Measurements from ENCODE around the gene TREX2. TPM values are rescaled to one million over a fixed set of nuclear protein-coding genes. Genes with fewer than 3 reads are reported as not detected.

Gene TREX2
- total RNA-seq, 1 donor from 2014 or later: 0.80 TPM

DNA sequence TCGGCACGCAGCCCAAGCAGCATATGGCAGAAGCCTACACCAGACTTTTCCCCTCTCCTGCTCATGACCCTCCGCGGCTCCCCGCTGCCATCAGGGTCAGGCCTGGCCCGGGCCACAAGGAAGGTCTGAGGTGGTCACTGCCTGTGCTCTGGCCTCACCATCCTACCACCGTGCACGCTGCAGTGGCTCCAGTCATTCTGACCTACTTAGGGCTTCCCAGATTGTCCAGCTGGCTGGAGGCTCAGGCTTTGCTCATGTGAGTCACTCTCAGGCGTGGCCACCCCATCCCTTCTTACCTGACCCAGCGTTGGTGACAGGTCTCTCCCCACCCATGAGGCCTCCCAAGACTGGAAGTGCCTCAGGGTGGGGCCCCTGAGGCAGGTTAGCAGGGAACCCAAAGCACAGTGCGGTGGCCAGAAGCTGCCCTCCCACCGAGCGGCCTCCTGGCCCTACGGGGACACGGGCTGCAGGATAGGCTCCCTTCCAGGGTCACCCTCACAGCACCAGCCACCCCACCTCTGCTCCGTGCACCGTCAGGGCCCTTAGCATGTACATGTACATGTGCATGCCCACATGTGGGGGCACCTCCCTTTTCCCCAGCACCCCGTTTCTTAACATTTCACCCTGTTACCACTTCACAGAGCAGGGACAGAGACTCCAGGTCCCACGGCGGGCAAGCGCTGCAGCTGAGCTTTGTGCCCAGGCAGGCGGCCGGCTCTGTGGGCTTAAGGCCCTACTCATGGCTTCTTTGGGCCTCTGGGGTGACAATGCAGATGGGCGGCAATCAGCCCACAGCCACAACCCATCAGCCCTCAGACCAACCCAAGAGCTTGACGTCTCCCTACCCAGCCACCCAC is 2.2 kb downstream of the TREX2 start:
- ATAC-seq (no peak), DNase-seq (no peak)
- no peaks in the 10 kb centered on the region for H3K9me3 ChIP-seq
- H3K4me3 ChIP-seq: no peak overlapping the region
- no peaks in the 10 kb centered on the region for H3K4me1 ChIP-seq
- TF ChIP-seq, protein P1, sequence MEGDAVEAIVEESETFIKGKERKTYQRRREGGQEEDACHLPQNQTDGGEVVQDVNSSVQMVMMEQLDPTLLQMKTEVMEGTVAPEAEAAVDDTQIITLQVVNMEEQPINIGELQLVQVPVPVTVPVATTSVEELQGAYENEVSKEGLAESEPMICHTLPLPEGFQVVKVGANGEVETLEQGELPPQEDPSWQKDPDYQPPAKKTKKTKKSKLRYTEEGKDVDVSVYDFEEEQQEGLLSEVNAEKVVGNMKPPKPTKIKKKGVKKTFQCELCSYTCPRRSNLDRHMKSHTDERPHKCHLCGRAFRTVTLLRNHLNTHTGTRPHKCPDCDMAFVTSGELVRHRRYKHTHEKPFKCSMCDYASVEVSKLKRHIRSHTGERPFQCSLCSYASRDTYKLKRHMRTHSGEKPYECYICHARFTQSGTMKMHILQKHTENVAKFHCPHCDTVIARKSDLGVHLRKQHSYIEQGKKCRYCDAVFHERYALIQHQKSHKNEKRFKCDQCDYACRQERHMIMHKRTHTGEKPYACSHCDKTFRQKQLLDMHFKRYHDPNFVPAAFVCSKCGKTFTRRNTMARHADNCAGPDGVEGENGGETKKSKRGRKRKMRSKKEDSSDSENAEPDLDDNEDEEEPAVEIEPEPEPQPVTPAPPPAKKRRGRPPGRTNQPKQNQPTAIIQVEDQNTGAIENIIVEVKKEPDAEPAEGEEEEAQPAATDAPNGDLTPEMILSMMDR (IDR thresholded peaks at IDR 0.05): no peak
- no peaks in the 10 kb centered on the region for H3K27me3 ChIP-seq (ENCODE audit: low read depth)
- intact Hi-C loops (cut with DNase I): no loop called here
- peaks cover 7% of the 10 kb centered on the region for H3K36me3 ChIP-seq
- no peak overlapping the region for H3K27ac ChIP-seq

DNA sequence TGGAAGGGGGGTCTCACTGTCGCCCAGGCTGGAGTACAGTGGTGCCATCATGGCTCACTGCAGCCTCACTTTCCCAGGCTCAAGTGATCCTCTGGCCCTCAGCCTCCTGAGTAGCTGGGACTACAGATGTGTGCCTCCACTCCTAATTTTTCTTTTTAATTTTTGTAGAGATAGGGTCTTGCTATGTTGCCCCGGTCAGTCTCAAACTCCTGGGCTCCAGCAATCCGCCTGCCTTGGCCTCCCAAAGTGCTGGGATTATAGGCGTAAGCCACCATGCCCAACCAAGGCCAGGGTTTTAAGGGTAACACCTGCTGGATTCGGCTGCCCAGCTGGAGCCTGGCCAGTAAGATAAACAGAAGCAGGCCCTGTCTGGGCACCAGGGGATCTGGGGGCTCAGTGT is 3.4 kb downstream of the TREX2 start:
- intact Hi-C loops (cut with DNase I): no loop called here
- no peaks in the 10 kb centered on the region for H3K9me3 ChIP-seq
- H3K4me3 ChIP-seq: no peak overlapping the region
- peaks cover 4% of the 10 kb centered on the region for H3K36me3 ChIP-seq
- no peak for ATAC-seq
- TF ChIP-seq, protein P1 (IDR thresholded peaks at IDR 0.05): no peak
- no peak overlapping the region for H3K27ac ChIP-seq
- H3K27me3 ChIP-seq (ENCODE audit: low read depth): no peaks in the 10 kb centered on the region
- DNase-seq: no peak
- no peaks in the 10 kb centered on the region for H3K4me1 ChIP-seq

DNA sequence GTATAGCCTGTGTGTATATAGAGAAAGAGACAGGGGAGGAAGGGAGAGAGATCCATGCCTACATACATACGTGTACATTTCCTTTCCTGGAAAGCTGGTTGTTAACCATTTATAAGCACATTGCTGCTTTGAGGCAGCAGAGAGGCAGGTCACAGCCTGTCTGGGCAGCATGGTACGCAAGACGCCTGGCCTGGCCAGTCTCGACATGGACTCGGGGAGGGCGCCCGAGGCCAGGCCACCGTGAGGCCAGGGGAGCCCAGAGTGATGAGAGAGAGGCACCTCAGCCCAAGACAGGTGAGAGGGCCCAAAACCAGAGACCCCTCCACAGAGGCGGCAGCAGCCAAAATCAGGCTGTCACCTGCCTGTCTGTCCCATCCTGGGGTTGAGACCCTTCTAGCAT is 3.9 kb downstream of the TREX2 start:
- TF ChIP-seq, protein P1 (IDR thresholded peaks at IDR 0.05): no peak
- no peak overlapping the region for H3K27ac ChIP-seq
- no peak for DNase-seq
- no peaks in the 10 kb centered on the region for H3K27me3 ChIP-seq (ENCODE audit: low read depth)
- H3K4me3 ChIP-seq: no peak overlapping the region
- intact Hi-C loops (cut with DNase I): no loop called here
- H3K36me3 ChIP-seq: no peaks in the 10 kb centered on the region
- H3K4me1 ChIP-seq: no peaks in the 10 kb centered on the region
- ATAC-seq: no peak
- no peaks in the 10 kb centered on the region for H3K9me3 ChIP-seq

DNA sequence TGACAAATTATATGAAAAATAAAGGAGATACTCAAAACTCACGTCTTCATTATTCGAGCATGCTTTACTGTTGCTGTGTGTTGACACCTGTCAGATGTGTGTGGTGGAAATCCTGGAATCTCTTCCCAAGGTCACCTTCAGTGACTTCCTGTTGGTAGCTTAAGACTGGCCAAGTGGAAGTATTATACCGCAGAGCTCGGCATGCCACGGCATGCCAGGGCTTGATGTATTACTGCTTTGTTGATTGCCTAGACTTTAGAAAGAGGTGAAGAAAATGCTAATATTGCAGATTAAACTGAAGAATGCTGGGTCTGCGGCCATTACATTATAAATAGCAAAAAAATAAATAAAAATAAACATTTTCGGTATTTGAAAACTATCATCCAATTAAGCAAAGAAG is 4.6 kb downstream of the TREX2 start:
- H3K4me3 ChIP-seq: no peak overlapping the region
- H3K36me3 ChIP-seq: no peaks in the 10 kb centered on the region
- DNase-seq (no peak), ATAC-seq (no peak)
- intact Hi-C loops (cut with DNase I): no loop called here
- H3K4me1 ChIP-seq: no peaks in the 10 kb centered on the region
- H3K27ac ChIP-seq: no peak overlapping the region
- H3K27me3 ChIP-seq (ENCODE audit: low read depth): no peaks in the 10 kb centered on the region
- TF ChIP-seq, protein P1 (IDR thresholded peaks at IDR 0.05): no peak
- no peaks in the 10 kb centered on the region for H3K9me3 ChIP-seq

DNA sequence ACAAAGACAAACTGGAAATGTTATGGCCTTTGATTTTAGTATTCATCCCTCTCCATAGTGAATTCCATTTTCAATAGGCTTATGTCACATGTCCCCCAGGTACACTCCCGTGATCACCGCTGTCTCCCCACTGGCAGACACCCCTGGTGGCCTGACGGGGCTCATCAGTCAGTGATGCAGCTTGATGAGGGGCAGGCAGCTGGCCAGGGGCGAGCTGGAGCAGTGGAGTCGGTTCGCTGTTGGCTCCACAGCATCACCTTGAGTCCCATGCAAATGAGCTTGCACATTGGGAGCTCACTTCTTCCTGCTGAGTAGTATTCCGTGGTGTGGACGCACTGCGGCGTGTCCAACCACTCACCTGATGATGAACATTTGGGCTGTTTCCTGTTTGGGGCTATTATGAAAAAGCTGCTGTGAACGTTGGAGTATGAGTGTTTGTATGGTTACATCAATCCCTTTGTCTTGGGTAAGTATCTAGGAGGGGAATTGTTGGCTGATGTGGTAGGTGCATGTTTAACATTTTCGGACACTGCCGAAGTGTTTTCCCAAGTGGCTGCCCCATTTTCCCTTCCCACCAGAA is 5.2 kb downstream of the TREX2 start:
- TF ChIP-seq, protein P1 (IDR thresholded peaks at IDR 0.05): no peak
- no peak overlapping the region for H3K27ac ChIP-seq
- intact Hi-C loops (cut with DNase I): no loop called here
- no peaks in the 10 kb centered on the region for H3K27me3 ChIP-seq (ENCODE audit: low read depth)
- DNase-seq (no peak), ATAC-seq (no peak)
- H3K4me1 ChIP-seq: no peaks in the 10 kb centered on the region
- no peaks in the 10 kb centered on the region for H3K36me3 ChIP-seq
- no peaks in the 10 kb centered on the region for H3K9me3 ChIP-seq
- no peak overlapping the region for H3K4me3 ChIP-seq
